Stimulated activated CD4-positive, alpha-beta T cell treated with anti-CD3 and anti-CD28 coated beads, TNF-alpha, amount 100 ng/mL, for 4 hours (primary cell): ENCODE data around the gene CANT1.

ENCODE experiments used
- DNase-seq, 3 experiments: peaks; one replicate each; pipeline ENCODE4 v3.0.0-alpha.2; 2020; ENCODE audit warnings: low read depth in 3 of 3

CANT1 gene

DNA sequence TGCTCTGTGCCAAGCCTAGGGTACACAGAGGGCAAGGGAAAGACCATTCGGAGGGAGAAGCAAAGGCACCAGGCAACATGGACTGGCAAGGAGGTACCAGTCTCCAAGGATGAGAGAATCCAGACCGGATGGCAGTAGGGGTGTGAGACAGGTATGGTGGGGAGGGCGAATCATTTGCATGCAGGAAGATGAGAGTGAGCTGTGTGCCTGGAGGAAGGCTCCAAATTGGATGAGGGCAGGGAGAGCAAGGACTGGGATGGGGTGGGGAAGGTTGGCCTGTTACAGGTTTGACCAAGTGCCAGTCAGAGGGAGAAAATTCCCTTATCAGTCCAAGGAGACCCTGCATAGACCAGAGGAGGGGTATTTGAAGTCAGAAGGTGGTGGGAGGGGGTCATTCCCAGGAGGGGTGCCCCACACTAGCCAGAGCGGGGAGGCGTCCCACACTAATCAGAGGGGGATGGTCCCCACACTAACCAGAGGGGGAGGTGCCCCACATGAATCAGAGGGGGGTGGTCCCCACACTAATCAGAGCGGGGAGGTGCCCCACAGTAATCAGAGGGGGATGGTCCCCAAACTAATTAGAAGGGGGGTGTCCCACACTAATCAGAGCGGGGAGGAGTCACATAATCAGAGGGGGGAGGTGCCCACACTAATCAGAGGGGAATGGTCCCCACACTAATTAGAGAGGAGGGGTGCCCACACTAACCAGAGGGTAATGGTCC, 737 bp downstream of the CANT1 start:
- no peak for DNase-seq

DNA sequence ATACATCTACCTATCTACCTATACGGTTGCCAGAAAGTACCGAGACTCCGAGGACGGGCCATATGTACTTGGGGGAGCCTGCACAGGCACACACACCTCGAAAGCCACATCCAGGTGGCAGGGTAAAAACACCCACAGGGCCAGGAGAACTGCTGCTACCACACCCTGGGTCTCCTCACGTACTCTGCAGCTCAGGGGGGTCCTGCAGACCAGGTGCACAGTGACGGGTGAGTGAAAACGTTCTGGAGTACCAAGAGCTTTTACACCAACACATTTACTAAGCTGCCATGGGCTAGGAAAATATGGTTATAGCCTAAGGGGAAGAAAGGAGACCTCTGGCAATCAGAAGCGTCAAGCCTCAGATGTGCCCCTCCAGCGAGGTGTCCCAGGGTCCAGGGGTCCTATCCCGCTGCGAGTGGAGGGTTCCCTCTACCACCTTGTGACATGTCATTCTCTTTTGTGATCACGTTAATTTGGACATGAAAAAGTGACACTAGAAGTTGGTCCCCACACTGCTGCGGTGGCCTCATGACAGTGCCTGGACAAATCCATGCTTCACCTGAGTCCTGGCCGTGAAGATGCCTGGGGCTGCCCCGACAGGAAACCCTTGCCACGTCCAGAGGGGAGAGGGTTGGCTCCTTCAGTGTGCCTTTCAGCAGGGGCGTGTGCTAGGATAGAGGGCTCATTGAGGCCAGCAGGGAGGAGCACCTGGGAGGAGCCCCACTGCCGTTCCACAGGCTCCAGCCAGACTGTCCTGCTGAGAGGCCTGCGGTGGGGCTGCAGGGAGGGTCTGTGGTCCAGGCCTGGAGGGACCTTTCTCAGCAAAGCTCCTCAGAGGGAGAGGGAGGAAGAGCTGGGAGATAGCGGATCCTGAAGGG, 1.8 kb downstream of the CANT1 start:
- no peak for DNase-seq

GRCh38 chr17:79006794-79007503, 2.6 kb downstream of the CANT1 start:
- no peak for DNase-seq

- DNase-seq, result no peak
Observed at GRCh38 chr17:79006046-79006445, 3.5 kb downstream of the CANT1 start.

DNA sequence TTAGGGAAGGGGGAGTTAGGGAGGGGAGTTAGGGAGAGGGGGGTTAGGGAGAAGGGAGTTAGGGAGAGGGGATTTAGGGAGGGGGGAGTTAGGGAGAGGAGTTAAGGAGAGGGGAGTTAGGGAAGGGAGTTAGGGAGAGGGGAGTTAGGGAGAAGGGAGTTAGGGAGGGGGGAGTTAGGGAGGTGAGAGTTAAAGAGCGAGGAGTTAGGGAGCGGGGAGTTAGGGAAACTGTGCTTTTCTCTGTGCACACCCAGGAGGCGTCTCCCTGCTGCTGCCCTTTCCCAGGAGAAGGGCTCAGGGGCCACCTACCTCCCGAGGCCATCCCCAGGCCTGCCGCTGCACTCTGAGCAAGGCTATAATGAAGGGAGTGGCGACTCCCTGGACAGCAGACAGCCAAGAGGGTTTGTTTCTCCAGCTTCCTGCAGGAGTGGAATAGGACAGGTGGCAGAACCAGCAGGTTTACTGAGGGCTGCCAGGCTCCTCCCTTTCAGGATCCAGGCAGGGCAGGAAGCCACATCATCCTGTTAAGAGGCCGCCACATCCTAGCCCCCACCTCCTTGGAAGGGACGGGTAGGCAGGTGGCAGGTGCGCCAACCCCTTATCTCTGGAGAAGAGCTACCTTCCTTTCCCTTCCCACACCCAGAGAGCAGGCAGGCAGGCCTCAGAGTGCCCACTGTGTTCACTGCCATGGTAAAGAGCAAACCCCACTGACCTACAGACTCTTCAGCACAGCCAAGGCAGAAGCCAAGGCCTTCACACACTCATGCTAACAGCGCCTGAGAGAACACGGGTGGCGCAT, 4.3 kb downstream of the CANT1 start:
- DNase-seq, result no peak

- DNase-seq, result no peak
Observed at GRCh38 chr17:79003661-79004411, 5.7 kb downstream of the CANT1 start.

DNA sequence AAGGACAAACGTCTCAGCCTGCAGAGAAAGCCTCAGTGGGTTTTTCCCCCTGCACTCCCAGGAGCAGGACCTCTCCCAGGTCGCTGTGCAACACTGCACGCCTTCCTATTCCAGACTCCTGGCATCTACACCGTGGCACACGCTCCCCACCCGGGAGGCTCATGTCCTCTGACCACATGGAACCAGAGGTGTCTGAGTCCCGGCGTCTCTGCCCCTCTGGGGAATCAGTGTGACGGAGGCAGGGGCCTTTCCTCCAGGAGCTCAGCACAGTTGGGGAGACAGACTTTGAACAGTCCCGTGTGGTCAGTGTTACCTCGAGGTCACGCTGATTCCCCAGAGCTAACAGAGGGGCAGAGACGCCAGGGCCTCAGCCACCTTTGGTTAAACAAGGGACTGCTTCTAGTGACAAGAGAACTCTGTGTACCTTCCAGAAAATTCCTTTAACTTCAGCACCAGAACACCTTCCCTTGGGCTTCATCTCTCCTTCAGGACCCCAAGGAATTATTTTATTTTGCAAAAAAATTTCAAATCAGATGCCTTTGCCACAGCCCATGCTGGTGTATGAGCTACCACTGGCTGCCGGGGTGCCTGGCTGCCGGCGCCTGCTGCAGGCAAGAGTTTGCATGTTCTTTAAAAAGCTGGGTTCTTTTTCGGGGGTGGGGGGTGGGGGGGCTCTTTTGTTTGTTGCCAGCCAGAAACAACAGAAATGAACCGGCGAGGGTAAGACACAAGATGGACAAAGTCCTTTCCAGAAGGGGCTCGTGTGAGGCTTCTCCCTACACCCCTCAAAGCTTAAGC, 6.6 kb downstream of the CANT1 start:
- DNase-seq, result no peak

- DNase-seq, result no peak
Observed at GRCh38 chr17:79002291-79002690, 7.3 kb downstream of the CANT1 start.

DNA sequence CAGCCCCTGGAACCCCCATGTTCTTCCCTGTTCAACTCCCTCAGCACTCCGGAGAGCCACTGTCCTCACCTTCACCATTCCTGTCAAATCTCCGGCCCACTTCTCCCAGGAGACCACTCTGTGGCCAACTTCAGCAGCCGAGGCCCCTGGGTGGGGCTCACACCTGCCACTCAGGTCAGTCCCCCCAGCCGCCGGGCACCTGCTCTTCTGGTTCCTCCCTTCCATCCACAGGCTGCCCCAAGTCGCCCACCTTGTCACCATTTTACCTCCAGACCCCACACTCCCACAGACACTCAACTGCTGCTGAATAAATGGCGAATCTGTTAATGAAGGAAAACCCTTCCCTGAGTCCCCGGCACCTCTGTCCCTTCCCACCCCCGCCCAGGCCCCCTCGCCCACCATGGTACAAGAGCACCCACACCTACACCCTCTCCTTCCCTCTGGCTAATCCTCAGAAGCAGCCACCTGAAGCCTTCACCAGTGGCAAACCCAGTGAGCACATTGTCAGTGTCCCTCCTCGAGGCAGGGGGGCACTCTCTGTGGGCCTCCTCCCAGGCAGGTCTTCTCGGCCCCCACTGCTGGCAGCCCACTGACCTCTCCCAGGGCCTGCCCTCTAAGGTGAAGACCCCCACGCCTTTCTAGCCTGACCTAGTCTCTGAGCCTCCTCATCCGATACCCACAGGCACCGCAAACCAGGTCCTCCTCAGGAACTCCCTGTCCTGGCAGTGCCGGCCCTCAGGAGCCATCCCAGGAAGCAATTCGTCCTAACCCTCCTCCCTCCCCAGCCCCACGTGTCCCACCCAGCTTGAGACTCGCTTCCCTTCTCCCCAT, 8.2 kb downstream of the CANT1 start:
- DNase-seq, result no peak

- DNase-seq, result no peak
Observed at GRCh38 chr17:79000396-79001189, 9.0 kb downstream of the CANT1 start.

DNA sequence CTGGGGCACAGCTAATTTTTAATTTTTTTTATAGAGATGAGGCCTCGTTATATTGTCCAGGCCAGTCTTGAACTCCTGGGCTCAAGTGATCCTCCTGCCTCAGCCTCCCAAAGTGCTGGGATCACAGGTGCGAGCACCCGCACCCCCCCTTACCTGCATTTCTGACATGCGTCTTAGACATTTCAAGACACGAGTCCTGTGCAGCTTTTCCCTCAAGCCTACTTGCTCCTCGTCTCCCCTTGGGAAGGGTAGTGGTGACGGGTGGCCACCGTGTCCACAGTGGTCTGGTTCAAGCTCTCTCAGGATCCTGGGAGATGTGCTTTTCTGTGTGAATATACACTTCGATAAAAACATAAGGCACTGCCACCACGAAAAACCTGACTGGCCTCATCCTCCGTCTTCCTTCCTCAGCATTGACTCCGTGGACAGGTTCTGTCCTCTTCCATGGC, 9.6 kb downstream of the CANT1 start:
- DNase-seq, result no peak

GRCh38 chr17:78999056-78999768, 10.4 kb downstream of the CANT1 start:
- DNase-seq, result no peak

DNA sequence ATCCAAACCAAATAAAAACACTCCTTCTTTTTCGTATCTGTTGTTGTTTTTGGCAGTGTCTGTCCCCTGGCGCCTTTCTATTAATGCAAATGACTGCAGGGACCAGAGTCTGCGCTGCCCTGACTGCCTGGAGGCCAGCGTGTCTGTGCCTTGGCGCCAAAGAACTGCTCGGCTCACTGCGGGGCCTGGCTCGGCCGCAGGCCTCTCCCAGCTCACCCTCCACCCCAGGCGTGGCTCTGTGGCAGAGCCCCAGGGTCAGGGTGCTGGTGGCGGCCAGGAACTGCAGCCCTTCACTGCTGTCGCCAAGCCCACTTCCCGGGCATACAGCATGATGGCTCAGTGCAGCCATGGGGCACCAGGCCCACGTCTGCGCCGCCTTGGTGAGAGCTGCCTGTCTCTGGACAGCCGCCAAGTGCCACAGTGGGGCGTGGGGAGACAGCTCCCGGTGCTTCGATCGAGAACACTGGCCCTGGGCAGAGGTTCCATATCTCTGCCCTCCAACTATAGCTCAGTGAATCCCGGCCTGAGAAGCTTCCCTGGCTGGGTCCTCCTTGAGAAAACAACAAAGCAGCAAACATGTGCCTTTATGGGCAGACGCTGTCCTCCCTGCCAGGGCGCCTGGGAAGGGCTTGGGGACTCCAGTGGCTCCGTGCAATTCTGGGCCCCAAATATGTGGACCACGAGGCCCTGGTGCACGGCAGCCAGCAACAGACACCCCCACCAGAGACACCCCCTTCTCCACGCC, 11.1 kb downstream of the CANT1 start:
- DNase-seq, result no peak

GRCh38 chr17:78997881-78998280, 11.7 kb downstream of the CANT1 start:
- no peak for DNase-seq

- DNase-seq, result no peak
Observed at GRCh38 chr17:78997231-78997741, 12.3 kb downstream of the CANT1 start.

GRCh38 chr17:78996781-78997201, 12.8 kb downstream of the CANT1 start:
- no peak for DNase-seq
